ENCODE results near the gene KCNJ16.

KCNJ16 gene

DNA sequence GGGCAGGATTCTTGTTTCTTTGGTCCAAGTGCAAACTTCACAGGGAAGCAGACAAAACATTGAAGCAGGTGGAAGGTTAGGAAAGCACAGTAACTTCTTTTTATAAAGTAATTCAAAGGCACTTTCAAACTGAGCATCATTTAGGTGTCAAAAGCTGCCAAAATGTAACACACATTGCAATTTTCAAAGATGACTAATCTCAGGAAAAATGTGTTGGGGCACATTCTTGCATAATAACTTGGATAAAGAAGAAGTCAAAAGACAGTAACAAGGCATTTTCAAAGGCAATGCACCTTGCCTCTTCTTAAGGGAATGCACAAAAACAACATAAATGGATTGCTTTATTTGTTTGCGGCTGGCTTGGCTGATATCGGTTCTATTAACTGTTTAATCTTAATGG, 97.9 kb downstream of the KCNJ16 start:
- no peak for DNase-seq

DNA sequence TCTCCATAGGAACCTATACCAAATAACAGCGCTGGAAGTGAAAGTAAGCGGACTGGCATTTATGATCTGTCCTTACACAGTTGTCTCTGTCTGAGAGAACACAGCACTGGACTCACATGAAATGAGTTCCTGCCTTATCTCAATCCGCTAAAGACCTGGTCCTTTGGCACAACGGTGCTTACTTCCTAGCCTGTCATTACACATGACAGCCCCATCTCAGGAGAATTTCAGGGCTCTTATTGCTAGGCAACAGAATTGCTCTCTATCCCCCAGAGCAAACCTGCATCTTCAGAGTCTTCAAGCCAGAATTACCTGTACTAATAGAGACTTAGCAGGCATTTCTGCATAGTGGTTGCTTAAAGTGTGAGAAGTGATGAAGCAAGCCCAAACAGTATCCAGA, 98.7 kb downstream of the KCNJ16 start:
- no peak for DNase-seq

DNA sequence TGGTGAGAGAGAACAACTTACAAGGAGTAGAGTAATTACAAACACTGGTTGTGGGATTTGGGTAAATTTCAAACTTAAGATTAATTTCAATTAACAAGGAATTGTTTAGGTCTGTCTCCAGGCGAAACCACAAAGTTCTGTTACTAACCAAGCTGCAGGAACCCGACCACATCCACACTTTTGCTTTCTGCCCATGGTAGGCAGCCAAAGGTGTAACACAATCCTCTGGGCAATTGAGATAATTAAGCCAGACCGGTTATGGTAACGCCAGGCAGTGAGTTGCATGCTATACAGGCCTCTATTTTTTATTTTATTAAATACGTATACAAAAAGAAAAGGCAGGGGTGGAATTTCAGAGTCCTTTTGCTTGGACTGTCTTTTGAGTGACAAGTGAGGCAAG, 106.4 kb downstream of the KCNJ16 start:
- DNase-seq = no peak

- no peak for DNase-seq
These were observed 106.8 kb downstream of the KCNJ16 start for GRCh38 chr17:70181866-70182265.

- DNase-seq = no peak
These were observed 108.5 kb downstream of the KCNJ16 start for GRCh38 chr17:70183508-70183907.

GRCh38 chr17:70184207-70184606, 109.2 kb downstream of the KCNJ16 start:
- no peak for DNase-seq

DNA sequence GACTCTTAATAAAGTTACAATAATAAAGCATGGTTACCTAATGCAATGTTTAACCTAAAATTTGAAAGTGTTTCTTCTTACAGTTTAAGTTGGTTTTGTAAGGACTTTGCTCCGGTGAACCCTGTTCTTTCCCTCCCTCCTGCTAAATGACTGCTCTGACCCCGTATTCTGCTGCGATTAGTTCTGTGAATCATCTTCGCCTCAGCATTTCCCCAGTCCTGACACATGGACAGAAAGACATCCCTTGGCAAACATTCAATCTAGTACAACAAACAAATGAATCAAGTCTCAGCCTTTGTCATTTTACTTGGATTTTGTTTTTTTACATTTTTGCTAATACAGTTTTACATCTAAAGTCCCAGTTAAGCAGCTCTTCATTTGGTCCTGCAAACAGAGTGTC, 109.7 kb downstream of the KCNJ16 start:
- peak; percentile 53 for DNase-seq
